ENCODE results near the gene GATA3.

GATA3 gene

GRCh38 chr10:8105932-8106331, 51.4 kb downstream of the GATA3 start:
- DNase-seq: no peak

- DNase-seq: no peak
Measured at GRCh38 chr10:8112230-8112905, 57.9 kb downstream of the GATA3 start.

- DNase-seq: no peak
Measured at GRCh38 chr10:8112942-8113442, 58.5 kb downstream of the GATA3 start.

- no peak for DNase-seq
Measured at GRCh38 chr10:8113616-8114015, 59.1 kb downstream of the GATA3 start.

GRCh38 chr10:8114741-8115617, 60.5 kb downstream of the GATA3 start:
- DNase-seq: no peak

- DNase-seq: no peak
Measured at GRCh38 chr10:8115618-8115980, 61.1 kb downstream of the GATA3 start.

- DNase-seq: no peak
Measured at GRCh38 chr10:8116474-8116873, 62.0 kb downstream of the GATA3 start.

GRCh38 chr10:8116926-8117493, 62.5 kb downstream of the GATA3 start:
- no peak for DNase-seq

GRCh38 chr10:8121201-8121890, 66.9 kb downstream of the GATA3 start:
- no peak for DNase-seq

- no peak for DNase-seq
Measured at GRCh38 chr10:8122611-8123369, 68.3 kb downstream of the GATA3 start.

- no peak for DNase-seq
Measured at GRCh38 chr10:8124436-8124835, 69.9 kb downstream of the GATA3 start.
